ENCODE measurements around the gene C2orf76. TPM values are rescaled to one million over a fixed set of nuclear protein-coding genes. Genes with fewer than 3 reads are reported as not detected.
"Not testable (repeated sequence)": the region's sequence is repeated elsewhere in the genome, so short reads cannot be mapped to it uniquely, and the experiment has no call there.

C2orf76 gene
- total RNA-seq, 2 experiments from 2014 or later, result 12.3 to 15.6 TPM

DNA sequence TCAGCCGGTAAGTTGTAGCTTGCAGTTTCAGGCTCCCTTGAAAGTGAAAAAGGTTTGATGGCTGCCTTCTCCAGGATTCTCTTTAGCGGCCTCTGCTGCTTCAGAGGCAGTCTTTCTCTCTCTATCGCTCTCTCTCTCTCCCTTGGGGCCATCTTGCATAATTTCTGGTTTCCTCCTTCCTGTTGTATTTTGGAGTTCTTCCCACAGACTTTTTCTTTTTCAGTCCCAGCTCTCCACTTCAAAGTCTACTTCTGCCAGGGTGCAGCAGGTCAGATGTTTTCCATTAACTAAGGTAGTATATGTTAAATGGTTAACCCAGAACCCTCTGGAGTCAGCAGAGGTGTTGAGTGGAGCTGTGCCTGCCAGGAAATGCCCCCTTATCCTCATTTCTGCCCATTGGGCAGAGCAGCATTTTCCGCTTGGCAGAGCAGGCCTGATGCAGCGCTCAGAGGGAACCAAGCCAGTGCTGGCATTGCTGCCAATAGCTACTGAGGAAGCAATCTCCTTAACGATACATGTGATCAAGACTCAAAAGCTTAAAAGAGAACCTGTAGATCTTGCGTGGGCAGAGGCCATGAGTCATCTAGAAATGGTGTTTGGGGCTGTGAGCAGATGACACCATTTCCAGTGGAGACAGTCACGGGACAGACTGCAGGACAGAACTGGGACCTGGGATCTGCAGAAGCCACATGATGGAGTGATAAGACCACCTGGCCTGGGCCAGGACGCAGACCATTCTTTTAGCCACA is 20.9 kb upstream of the C2orf76 start:
- peak; percentile 33 for DNase-seq
- Mint-ChIP-seq H3K9me3 (no peaks in the 10 kb centered on the region), H3K4me3 (no peak overlapping the region), H3K4me1 (peaks cover 6% of the 10 kb centered on the region), H3K27me3 (peaks cover 3% of the 10 kb centered on the region), H3K36me3 (no peaks in the 10 kb centered on the region), H3K27ac (no peak overlapping the region)

DNA sequence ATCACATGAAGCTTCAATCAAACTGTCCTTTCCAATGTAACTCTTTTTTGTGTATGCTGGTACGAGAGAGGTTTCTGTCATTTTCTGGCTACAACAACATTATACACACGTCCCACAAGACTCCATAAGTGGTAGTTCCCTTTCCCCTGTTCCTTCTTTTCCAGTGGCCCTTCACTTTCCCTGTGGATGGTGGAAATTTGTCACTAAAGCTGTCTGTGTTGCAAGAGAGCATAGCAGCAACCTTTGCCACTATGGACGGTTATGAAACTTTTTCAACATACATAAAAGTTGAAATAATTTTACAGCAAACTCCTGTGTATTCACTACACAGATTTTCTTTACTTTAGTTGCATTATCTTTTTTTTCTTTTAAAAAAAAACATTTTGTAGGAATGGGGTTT is 18.8 kb upstream of the C2orf76 start:
- H3K4me3 Mint-ChIP-seq, result no peak overlapping the region
- DNase-seq, result no peak
- no peaks in the 10 kb centered on the region for H3K36me3 Mint-ChIP-seq
- peaks cover 6% of the 10 kb centered on the region for H3K4me1 Mint-ChIP-seq
- H3K27ac Mint-ChIP-seq, result no peak overlapping the region
- peaks cover 3% of the 10 kb centered on the region for H3K27me3 Mint-ChIP-seq
- H3K9me3 Mint-ChIP-seq, result no peaks in the 10 kb centered on the region

DNA sequence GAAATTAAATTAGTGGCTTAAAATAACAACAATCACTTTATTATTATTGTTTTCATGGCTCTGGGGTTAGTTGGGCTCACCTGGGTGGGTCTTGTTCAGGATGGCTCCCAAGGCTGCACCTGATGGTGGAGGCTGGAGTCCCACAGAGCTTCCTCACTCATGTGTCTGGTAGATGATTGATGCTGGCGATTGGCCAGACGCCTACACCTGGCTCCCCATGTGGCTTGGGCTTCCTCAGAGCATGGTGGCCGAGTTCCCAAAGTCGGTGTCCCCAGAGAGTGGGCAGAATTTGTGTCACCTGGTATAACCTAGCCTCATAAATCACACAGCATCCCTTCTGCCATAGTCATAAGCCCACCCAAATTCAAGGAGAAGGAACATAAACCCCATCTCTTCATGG is 18.3 kb upstream of the C2orf76 start:
- Mint-ChIP-seq H3K9me3 (no peaks in the 10 kb centered on the region), H3K27ac (no peak overlapping the region), H3K4me3 (no peak overlapping the region), H3K27me3 (peaks cover 3% of the 10 kb centered on the region), H3K4me1 (peaks cover 6% of the 10 kb centered on the region), H3K36me3 (no peaks in the 10 kb centered on the region)
- DNase-seq, result no peak

DNA sequence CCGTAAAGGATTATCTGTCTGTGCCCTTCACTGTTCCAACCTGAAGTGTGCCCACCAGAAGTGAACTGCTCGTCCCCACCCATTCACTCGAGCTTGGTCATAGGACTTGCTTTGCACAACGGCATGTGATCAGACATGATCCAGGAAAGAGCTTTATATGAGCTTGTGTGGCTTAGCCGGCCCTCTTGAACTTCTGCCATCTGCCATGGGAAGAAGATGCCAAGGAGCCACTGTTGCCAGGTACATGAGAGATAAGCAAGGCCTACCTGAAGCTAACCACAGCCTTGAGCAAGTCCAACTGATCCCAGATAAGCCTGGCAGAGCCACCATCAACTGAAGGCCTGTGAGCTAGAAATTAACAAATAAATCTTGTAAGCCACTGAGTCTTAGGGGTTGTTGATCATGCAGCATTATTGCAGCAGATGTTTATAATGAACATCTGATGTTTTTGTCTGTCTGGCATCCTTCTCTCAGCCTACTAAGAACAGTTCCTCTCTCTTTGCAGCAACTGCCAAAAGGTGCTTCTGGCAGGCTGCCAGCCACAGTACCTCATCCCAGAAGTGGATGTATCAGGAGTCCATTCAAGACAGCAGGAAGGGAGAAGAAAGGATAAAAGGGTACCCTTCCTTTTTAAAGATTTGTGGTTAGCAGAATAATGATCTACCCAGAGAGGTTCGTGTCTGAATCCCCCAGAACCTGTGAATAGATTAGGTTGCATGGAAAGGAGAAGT is 16.9 kb upstream of the C2orf76 start:
- no peaks in the 10 kb centered on the region for H3K36me3 Mint-ChIP-seq
- H3K27me3 Mint-ChIP-seq, result no peaks in the 10 kb centered on the region
- no peaks in the 10 kb centered on the region for H3K9me3 Mint-ChIP-seq
- no peak overlapping the region for H3K27ac Mint-ChIP-seq
- H3K4me3 Mint-ChIP-seq, result no peak overlapping the region
- no peak for DNase-seq
- peaks cover 6% of the 10 kb centered on the region for H3K4me1 Mint-ChIP-seq

DNA sequence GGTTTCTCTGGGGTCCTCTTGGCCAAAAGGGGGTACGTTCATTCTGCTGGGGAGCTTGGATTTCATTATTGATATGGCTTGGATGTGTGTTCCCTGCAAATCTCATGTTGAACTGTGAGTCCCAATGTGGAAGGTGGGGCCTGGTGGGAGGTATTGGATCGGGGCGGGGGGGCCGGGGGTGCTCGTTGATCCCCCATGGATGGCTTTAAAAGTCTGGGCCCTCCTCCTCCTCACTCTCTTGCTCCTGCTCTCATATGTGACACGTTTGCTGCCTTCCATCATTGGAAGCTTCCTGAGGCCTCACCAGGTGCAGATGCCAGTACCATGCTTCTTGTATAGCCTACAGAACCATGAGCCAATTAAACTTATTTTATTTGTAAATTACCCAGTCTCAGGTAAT is 11.9 kb upstream of the C2orf76 start:
- no peak overlapping the region for H3K27ac Mint-ChIP-seq
- peaks cover 13% of the 10 kb centered on the region for H3K36me3 Mint-ChIP-seq
- no peak overlapping the region for H3K4me3 Mint-ChIP-seq
- no peaks in the 10 kb centered on the region for H3K4me1 Mint-ChIP-seq
- H3K27me3 Mint-ChIP-seq, result no peaks in the 10 kb centered on the region
- DNase-seq, result no peak
- H3K9me3 Mint-ChIP-seq, result peaks cover 5% of the 10 kb centered on the region

DNA sequence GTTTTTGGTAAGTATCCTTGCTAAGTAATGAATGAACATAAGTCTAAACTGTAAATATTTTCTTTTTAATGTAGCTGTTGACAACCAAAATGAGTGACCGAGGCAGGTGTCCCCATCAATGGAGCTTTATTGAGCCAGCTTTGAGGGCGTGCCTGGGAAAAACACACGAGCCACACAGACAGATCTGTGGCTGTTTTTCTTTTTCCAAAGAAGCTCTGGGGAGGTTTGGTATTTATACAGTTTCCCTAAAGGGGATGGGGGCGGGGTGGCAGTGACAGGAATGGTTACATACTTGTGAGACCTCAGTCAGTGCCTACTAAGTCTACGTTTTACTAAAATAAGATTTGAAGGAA is 11.3 kb upstream of the C2orf76 start:
- DNase-seq, result no peak
- H3K9me3 Mint-ChIP-seq, result peaks cover 6% of the 10 kb centered on the region
- H3K4me1 Mint-ChIP-seq, result no peaks in the 10 kb centered on the region
- no peak overlapping the region for H3K4me3 Mint-ChIP-seq
- H3K27ac Mint-ChIP-seq, result no peak overlapping the region
- H3K36me3 Mint-ChIP-seq, result peaks cover 19% of the 10 kb centered on the region
- H3K27me3 Mint-ChIP-seq, result no peaks in the 10 kb centered on the region

DNA sequence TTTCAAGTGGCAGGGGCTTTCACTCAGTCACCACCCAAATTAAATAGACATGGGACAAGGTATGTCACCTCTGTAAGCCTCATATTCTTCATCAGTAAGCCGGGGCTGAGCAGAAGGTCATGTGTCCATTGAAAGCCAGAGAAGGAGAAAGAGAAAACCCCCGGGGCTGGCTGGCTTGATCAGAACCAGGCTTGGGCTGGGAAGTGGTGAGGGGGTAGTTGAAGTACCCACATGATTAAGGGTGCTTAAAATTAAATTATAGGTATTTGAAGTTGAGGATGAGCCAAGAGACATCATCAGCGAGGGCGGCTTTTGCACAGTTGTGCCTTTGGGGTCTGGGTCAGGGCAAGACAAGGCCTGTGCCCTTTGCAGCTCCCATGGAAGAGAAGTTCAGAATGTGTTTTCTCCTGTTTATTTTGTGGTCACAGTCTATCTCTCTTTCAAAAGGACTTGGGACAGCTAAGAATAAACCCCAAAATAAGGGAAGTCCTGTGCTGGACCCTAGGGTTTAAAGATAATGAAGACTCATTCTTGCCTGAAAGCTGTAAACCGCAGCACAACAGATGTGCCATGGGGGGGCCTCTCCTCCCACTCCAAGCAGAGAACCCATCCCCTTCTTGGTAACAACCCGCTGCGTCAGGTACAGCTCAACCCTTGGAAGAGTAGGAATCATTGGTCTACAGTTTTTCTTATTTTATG is 10.8 kb upstream of the C2orf76 start:
- Mint-ChIP-seq H3K27me3 (no peaks in the 10 kb centered on the region), H3K36me3 (peaks cover 24% of the 10 kb centered on the region), H3K4me3 (no peak overlapping the region), H3K9me3 (peaks cover 7% of the 10 kb centered on the region), H3K27ac (no peak overlapping the region), H3K4me1 (no peaks in the 10 kb centered on the region)
- no peak for DNase-seq

DNA sequence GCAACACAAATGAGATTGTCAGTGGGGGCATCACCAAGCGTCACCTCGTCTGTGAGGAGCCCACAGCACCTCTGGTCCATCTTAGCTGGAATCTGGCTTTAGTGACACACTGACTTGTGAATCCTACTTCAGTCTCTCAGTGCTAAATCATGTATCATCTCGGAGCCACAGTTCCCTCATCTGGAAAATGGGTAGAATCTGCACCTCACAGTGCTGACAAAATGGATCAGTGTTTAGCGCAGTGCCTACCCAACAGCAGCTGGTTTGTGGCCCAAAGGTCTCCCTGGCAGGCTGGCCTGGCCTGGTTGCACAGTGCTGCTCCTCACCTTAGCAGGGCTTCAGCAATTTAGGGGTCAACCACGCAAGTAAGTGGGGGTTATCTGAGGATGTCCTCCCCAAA is 10.2 kb upstream of the C2orf76 start:
- Mint-ChIP-seq H3K27me3 (no peaks in the 10 kb centered on the region), H3K27ac (no peak overlapping the region), H3K9me3 (peaks cover 9% of the 10 kb centered on the region), H3K4me1 (no peaks in the 10 kb centered on the region), H3K4me3 (no peak overlapping the region), H3K36me3 (peaks cover 31% of the 10 kb centered on the region)
- no peak for DNase-seq

DNA sequence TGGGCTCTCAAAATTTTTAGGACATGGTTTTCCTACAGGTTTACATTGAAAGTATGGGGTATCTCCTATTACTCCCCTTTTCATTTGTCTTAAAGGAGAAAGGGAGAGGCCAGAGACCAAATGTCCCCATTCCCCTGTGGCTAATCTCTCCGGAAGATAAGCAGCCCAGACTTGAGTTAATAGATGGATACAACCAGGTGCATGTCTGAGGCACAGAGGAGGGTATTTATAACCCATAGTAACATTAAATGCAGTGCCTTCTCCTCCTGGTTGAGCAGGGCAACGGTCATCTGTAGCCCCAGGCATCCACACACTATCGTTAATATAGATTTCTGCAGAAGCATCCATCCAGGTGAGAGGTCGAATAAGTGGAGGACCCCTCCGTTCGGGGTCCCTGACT is 9.8 kb upstream of the C2orf76 start:
- not testable (repeated sequence) for H3K4me1 Mint-ChIP-seq, H3K27me3 Mint-ChIP-seq, H3K27ac Mint-ChIP-seq, H3K9me3 Mint-ChIP-seq, H3K4me3 Mint-ChIP-seq, DNase-seq
- H3K36me3 Mint-ChIP-seq, result peaks cover 35% of the 10 kb centered on the region

DNA sequence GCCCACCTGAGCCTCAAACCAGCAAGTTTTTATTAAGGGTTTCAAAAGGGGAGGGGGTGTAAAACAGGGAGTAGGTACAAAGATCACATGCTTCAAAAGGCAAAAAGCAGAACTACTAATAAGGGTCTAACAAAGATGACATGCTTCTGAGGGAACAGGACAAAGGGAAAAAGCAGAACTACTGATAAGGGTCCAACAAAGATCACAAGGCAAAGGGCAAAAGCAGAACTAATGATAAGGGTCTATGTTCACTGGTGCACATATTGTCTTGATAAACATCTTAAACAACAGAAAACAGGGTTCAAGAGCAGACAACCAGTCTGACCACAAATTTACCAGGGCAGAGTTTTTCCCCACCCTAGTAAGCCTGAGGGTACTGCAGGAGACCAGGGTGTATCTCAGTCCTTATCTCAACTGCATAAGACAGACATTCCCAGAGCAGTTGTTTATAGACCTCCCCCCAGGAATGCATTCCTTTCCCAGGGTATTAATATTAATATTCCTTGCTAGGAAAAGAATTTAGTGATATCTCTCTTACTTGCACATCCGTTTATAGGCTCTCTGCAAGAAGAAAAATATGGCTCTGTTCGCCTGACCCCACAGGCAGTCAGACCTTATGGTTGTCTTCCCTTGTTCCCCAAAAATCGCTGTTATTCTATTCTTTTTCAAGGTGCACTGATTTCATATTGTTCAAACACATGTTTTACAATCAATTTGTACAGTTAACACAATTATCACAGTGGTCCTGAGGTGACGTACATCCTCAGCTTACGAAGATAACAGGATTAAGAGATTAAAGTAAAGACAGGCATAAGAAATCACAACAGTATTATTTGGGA is 7.5 kb upstream of the C2orf76 start:
- DNase-seq, H3K4me3 Mint-ChIP-seq, H3K27ac Mint-ChIP-seq, H3K9me3 Mint-ChIP-seq, H3K4me1 Mint-ChIP-seq, H3K27me3 Mint-ChIP-seq: not testable (repeated sequence)
- H3K36me3 Mint-ChIP-seq, result peaks cover 55% of the 10 kb centered on the region

DNA sequence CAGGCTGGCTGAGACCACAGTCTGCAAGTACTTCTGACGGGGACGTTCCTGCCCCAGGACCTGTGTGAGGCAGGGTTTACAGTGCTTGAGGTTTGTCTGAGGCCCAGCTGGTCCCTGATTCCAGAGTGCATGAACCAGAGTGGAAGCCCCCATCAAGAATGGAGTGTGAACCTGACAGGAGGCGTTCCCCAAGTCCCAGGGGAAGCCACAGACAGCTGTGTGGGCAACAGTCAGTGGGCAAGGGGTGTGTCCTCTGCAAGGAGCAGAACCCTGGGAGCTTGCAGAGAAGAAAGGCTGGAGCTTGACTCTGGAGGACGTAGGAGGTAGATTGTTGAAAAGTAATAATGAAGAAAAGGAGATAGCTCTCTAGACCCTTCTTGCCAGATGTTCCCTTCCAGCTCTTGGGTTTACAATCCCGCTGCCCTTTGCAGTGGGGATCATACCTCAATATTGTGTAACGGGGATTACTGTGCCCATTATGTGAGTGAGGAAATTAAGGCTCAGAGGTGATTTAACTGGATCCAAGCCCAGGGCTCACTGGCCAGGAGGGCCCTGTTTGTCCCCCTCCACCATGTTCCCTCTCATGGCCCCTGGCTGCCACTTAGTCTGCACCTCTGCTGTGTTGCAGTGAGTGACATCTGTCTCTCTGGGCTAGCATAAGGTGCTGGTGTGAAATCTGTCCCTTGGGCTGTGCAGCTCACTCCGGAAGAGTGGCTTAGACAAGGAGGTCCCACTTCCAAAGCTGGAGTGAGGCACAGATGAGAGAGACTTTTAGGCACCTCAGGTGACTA is 6.3 kb upstream of the C2orf76 start:
- Mint-ChIP-seq H3K36me3 (peaks cover 64% of the 10 kb centered on the region), H3K9me3 (peaks cover 9% of the 10 kb centered on the region), H3K27me3 (no peaks in the 10 kb centered on the region), H3K27ac (peak overlapping the region; percentile 42), H3K4me1 (peaks cover 13% of the 10 kb centered on the region), H3K4me3 (no peak overlapping the region)
- no peak for DNase-seq

DNA sequence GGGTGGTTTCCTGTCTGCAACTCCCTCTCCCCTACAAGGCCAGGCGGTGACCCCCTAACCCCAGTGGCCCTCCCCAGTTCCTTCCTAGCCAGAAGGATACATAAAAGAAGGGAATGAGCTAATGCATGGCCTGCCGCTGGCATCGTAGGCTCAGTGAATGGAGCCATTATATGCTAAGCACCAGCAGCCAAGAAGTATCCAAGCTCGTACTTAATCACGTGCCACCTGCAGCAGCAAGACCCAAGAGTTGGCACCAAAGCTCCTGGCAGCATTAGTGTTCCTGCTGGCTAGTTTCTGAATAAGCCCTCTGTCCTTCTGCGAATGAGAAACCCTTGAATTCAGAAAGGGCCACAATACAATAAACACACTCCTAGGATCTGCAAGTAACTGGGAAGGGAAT is 4.5 kb upstream of the C2orf76 start:
- no peak overlapping the region for H3K27ac Mint-ChIP-seq
- H3K27me3 Mint-ChIP-seq, result no peaks in the 10 kb centered on the region
- H3K4me1 Mint-ChIP-seq, result peaks cover 15% of the 10 kb centered on the region
- H3K4me3 Mint-ChIP-seq, result no peak overlapping the region
- H3K36me3 Mint-ChIP-seq, result peaks cover 70% of the 10 kb centered on the region
- H3K9me3 Mint-ChIP-seq, result peaks cover 9% of the 10 kb centered on the region
- no peak for DNase-seq

DNA sequence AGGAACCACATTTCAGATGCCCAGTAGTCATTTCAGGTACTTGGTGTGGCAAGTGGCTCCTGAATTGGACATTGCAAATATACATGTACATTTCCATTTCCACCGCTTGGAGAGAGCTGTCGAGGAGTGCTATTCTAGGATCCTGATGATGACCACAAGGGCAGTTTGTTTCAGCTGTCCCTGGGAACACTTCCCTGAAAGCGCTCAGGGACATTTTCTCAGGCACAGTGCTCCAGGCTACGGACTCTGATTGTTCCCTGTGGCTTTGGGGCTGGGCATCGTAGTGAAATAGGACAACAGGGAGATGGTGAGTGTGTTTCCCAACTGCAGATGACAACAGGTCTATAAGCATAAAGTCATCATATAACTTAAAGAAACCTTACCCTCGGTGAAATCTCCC is 3.2 kb upstream of the C2orf76 start:
- H3K27ac Mint-ChIP-seq, result no peak overlapping the region
- DNase-seq, result no peak
- H3K27me3 Mint-ChIP-seq, result no peaks in the 10 kb centered on the region
- H3K36me3 Mint-ChIP-seq, result peaks cover 73% of the 10 kb centered on the region
- peaks cover 9% of the 10 kb centered on the region for H3K9me3 Mint-ChIP-seq
- H3K4me3 Mint-ChIP-seq, result no peak overlapping the region
- peaks cover 24% of the 10 kb centered on the region for H3K4me1 Mint-ChIP-seq

DNA sequence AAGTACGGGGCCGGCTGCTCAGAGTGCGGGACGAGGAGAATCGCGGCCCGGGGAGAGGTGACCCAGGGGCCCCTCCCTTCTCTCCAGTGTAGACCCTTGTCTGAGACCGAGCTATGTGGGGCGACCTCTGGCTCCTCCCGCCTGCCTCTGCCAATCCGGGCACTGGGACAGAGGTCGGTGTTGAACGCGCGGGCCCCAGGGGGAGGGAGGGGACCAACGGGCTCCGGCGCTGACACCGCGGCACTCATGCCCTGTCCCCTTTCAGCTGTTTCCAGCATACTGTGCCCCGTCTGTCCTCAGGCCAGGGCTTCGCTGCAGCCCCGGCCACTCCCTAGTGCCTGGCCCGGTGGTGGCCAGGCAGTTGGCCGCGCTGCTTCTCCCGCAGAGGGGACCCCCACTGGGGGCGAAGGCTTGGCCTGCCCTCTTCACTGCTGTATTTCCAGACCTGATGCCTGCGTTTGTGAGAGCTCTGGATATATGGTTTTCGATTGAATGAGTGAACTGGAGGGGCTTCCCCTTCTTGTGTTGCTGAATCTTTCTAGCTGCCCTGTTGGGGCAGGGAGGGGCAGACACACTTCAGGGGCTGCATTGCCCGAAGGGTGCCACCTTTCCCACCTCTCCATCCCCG is 952 bp upstream of the C2orf76 start:
- Mint-ChIP-seq H3K4me1 (peaks cover 32% of the 10 kb centered on the region), H3K27ac (peak overlapping the region; percentile 100), H3K36me3 (peaks cover 59% of the 10 kb centered on the region), H3K9me3 (peaks cover 2% of the 10 kb centered on the region), H3K4me3 (peak overlapping the region; percentile 100), H3K27me3 (no peaks in the 10 kb centered on the region)
- peak; percentile 69 for DNase-seq
